Liver (tissue), 9 donors: ENCODE measurements around the gene CDKN2B-AS1. TPM values are rescaled to one million over a fixed set of nuclear protein-coding genes. Genes with fewer than 3 reads are reported as not detected.

Source experiments
- DNase-seq: peaks from one replicate; pipeline ENCODE4 v3.0.0-alpha.2; 2017; ENCODE audit warnings: low spot score
- H3K27ac ChIP-seq, 2 donors: one replicate each; pipeline ENCODE4 v1.7.0; 2013; ENCODE audit warnings: inconsistent platforms in 2 of 2, low read length in 2 of 2, control low read depth in 1 of 2, low read depth in 1 of 2, mild to moderate bottlenecking in 1 of 2
- H3K27me3 ChIP-seq, 4 donors: one replicate each; pipeline versions ENCODE4 v1.6.1 to v1.7.0; 2013; ENCODE audit warnings: low read length in 3 of 4, inconsistent platforms in 1 of 4, mild to moderate bottlenecking in 1 of 4, moderate library complexity in 1 of 4; ENCODE audit not compliant: control insufficient read depth in 4 of 4, insufficient read depth in 4 of 4
- H3K36me3 ChIP-seq, 4 donors: one replicate each; pipeline versions ENCODE4 v1.6.1 to v1.7.0; 2013; ENCODE audit warnings: low read length in 3 of 4, mild to moderate bottlenecking in 3 of 4, low read depth in 1 of 4, moderate library complexity in 1 of 4; ENCODE audit not compliant: control insufficient read depth in 4 of 4, insufficient read depth in 3 of 4
- H3K4me1 ChIP-seq, 4 donors: one replicate each; pipeline versions ENCODE4 v1.6.1 to v1.7.0; 2013; ENCODE audit warnings: low read length in 3 of 4, mild to moderate bottlenecking in 3 of 4, moderate library complexity in 1 of 4; ENCODE audit not compliant: control insufficient read depth in 4 of 4, insufficient read depth in 4 of 4
- H3K4me3 ChIP-seq, 3 donors: one replicate each; pipeline versions ENCODE4 v1.6.1 to v1.7.0; 2013; ENCODE audit warnings: low read length in 3 of 3, control low read depth in 1 of 3, low read depth in 1 of 3, mild to moderate bottlenecking in 1 of 3
- H3K9ac ChIP-seq, 2 donors: one replicate each; pipeline ENCODE4 v1.7.0; 2013; ENCODE audit warnings: low read length in 2 of 2, mild to moderate bottlenecking in 2 of 2, moderate library complexity in 2 of 2, control low read depth in 1 of 2, low read depth in 1 of 2
- H3K9me3 ChIP-seq, 4 donors: one replicate each; pipeline versions ENCODE4 v1.6.1 to v1.7.0; 2013; ENCODE audit warnings: low read length in 3 of 4; ENCODE audit not compliant: control insufficient read depth in 4 of 4
- ATF3 ChIP-seq: IDR thresholded peaks from 2 replicates; pipeline ENCODE4 v1.6.1; 2016; ENCODE audit warnings: antibody characterized with exemption
- CTCF ChIP-seq: fragments of 150-350 bp; IDR thresholded peaks from 2 replicates; pipeline ENCODE4 v1.5.1; 2017; ENCODE audit warnings: improper control_type of control experiment, low read depth, low read length; ENCODE audit not compliant: missing input control
- EGR1 ChIP-seq, 2 donors: IDR thresholded peaks; 2 replicates each; pipeline ENCODE4 v1.6.1; 2016 to 2018; ENCODE audit warnings: antibody characterized with exemption in 2 of 2, low read depth in 2 of 2
- FOXA1 ChIP-seq: IDR thresholded peaks from 2 replicates; pipeline ENCODE4 v1.6.1; 2016; ENCODE audit warnings: antibody characterized with exemption
- FOXA2 ChIP-seq: IDR thresholded peaks from 2 replicates; pipeline ENCODE4 v1.6.1; 2016; ENCODE audit warnings: antibody characterized with exemption
- GABPA ChIP-seq, 2 donors: IDR thresholded peaks in 1 of 2; conservative IDR thresholded peaks in 1 of 2; 2 replicates each; pipeline ENCODE4 v1.6.1; 2016; ENCODE audit warnings: antibody characterized with exemption in 2 of 2, mild to moderate bottlenecking in 1 of 2, moderate library complexity in 1 of 2
- HNF4G ChIP-seq: IDR thresholded peaks from 2 replicates; pipeline ENCODE4 v1.6.1; 2016; ENCODE audit warnings: antibody characterized with exemption
- JUND ChIP-seq, 2 donors: IDR thresholded peaks; 2 replicates each; pipeline ENCODE4 v1.6.1; 2016; ENCODE audit warnings: antibody characterized with exemption in 2 of 2
- NR2F2 ChIP-seq: IDR thresholded peaks from 2 replicates; pipeline ENCODE4 v1.6.1; 2016; ENCODE audit warnings: antibody characterized with exemption
- RAD21 ChIP-seq, 2 donors: IDR thresholded peaks; 2 replicates each; pipeline ENCODE4 v1.6.1; 2016; ENCODE audit warnings: antibody characterized with exemption in 2 of 2, mild to moderate bottlenecking in 2 of 2
- REST ChIP-seq: IDR thresholded peaks from 2 replicates; pipeline ENCODE4 v1.6.1; 2016; ENCODE audit warnings: antibody characterized with exemption, mild to moderate bottlenecking
- SP1 ChIP-seq: IDR thresholded peaks from 2 replicates; pipeline ENCODE4 v1.6.1; 2018; ENCODE audit warnings: antibody characterized with exemption, mild to moderate bottlenecking
- TAF1 ChIP-seq: conservative IDR thresholded peaks from 2 replicates; pipeline ENCODE4 v1.6.1; 2016; ENCODE audit warnings: antibody characterized with exemption, mild to moderate bottlenecking
- YY1 ChIP-seq: IDR thresholded peaks from 2 replicates; pipeline ENCODE4 v1.6.1; 2016; ENCODE audit warnings: antibody characterized with exemption, mild to moderate bottlenecking
- ZBTB33 ChIP-seq: IDR thresholded peaks from 2 replicates; pipeline ENCODE4 v1.6.1; 2016; ENCODE audit warnings: antibody characterized with exemption
- WGBS: extraction: QIAGEN DNeasy Blood & Tissue Kit; methylation state at CpG from one replicate; pipeline ENCODE4 v1.1.7; 2013; 5-methylcytosine and 5-hydroxymethylcytosine counted together
- polyA plus RNA-seq, 2 donors: library from polyadenylated mRNA; stranded (reverse) in 1 of 2; unstranded in 1 of 2; fragments of 200-250 nt in 1 of 2; fragments of >200 nt in 1 of 2; fragmentation: Nextera tagmentation in 1 of 2; extraction: Ambion mirVana in 1 of 2; gene quantifications; one replicate each; pipeline versions ENCODE4 v1.2.1 to v1.2.3, GENCODE V29; 2013 to 2015
- total RNA-seq, 2 donors: library from RNA; depleted of rRNA; stranded (reverse); fragments of >200 nt; gene quantifications; one replicate each; pipeline ENCODE4 v1.2.3, GENCODE V29; 2014
- donor health status: healthy.
- donor health status: healthy.
- donor health status: healthy.
- donor health status: healthy.
- donor health status: healthy.

Gene CDKN2B-AS1
- total and polyA plus RNA-seq, 4 donors, result 0.08 to 0.42 TPM; not detected in 2

- Histone ChIP-seq H3K4me1 (no peaks in the 10 kb centered on the region), H3K4me3 (no peak overlapping the region), H3K36me3 (no peaks in the 10 kb centered on the region), H3K27me3 (no peaks in the 10 kb centered on the region), H3K9me3 (no peaks in the 10 kb centered on the region), H3K27ac (no peak overlapping the region), H3K9ac (no peak overlapping the region)
- DNase-seq, result no peak
- no peak for TF ChIP-seq RAD21 (IDR thresholded peaks at IDR 0.05)
- no peak for TF ChIP-seq ZBTB33
- TF ChIP-seq CTCF, result no peak
- no peak for TF ChIP-seq EGR1 (IDR thresholded peaks at IDR 0.05; ENCODE audit: low read depth in 2 of 2)
- no peak for TF ChIP-seq FOXA1
- no peak for TF ChIP-seq ATF3
- no peak for TF ChIP-seq YY1
- no peak for TF ChIP-seq HNF4G
- TF ChIP-seq TAF1, result no peak
- no peak for TF ChIP-seq REST
- no peak for TF ChIP-seq FOXA2
- TF ChIP-seq GABPA (IDR thresholded peaks at IDR 0.05 in 1 of 2, conservative IDR thresholded peaks at IDR 0.05 in 1 of 2), result no peak
- WGBS, result 68% methylated on average over 5 of the region's 5 CpGs
Observed at GRCh38 chr9:22088053-22088716, 93.6 kb downstream of the CDKN2B-AS1 start.

GRCh38 chr9:22088717-22089061 lies 94.1 kb downstream of the CDKN2B-AS1 start:
- Histone ChIP-seq H3K27me3 (no peaks in the 10 kb centered on the region), H3K4me1 (no peaks in the 10 kb centered on the region), H3K27ac (no peak overlapping the region), H3K9ac (no peak overlapping the region), H3K4me3 (no peak overlapping the region), H3K9me3 (no peaks in the 10 kb centered on the region), H3K36me3 (no peaks in the 10 kb centered on the region)
- DNase-seq, result no peak
- TF ChIP-seq JUND (IDR thresholded peaks at IDR 0.05) (no peak), HNF4G (no peak), REST (no peak), NR2F2 (no peak), FOXA1 (no peak), YY1 (no peak), GABPA (IDR thresholded peaks at IDR 0.05 in 1 of 2, conservative IDR thresholded peaks at IDR 0.05 in 1 of 2) (no peak), EGR1 (IDR thresholded peaks at IDR 0.05; ENCODE audit: low read depth in 2 of 2) (no peak), SP1 (no peak), ZBTB33 (no peak)
- 72% methylated on average over 1 of the region's 1 CpG for WGBS
